ENCODE results near the gene VWA8. TPM values are rescaled to one million over a fixed set of nuclear protein-coding genes. Genes with fewer than 3 reads are reported as not detected.
A peak's percentile ranks its signal among the peaks of the same experiment; 100 is the strongest.
"Not testable (repeated sequence)": the region's sequence is repeated elsewhere in the genome, so short reads cannot be mapped to it uniquely, and the experiment has no call there.

The VWA8 gene
- polyA plus RNA-seq, 1 donor = 11.6 TPM

GRCh38 chr13:41970022-41970421 is 9.1 kb upstream of the VWA8 start:
- Histone ChIP-seq H3K4me1 (ENCODE audit: control insufficient read depth, insufficient read depth, low read length) (no peaks in the 10 kb centered on the region), H3K4me3 (ENCODE audit: low read length) (no peak overlapping the region), H3K36me3 (ENCODE audit: control insufficient read depth, insufficient read depth, low read length) (no peaks in the 10 kb centered on the region), H3K27me3 (ENCODE audit: control insufficient read depth, insufficient read depth, low read length) (no peaks in the 10 kb centered on the region), H3K27ac (ENCODE audit: low read length) (no peak overlapping the region), H3K9me3 (ENCODE audit: control insufficient read depth, low read depth, low read length) (no peaks in the 10 kb centered on the region)
- DNase-seq = no peak

GRCh38 chr13:41969072-41969471 is 8.2 kb upstream of the VWA8 start:
- H3K4me3 ChIP-seq (ENCODE audit: low read length) = no peak overlapping the region
- H3K27ac ChIP-seq (ENCODE audit: low read length) = no peak overlapping the region
- H3K4me1 ChIP-seq (ENCODE audit: control insufficient read depth, insufficient read depth, low read length) = no peaks in the 10 kb centered on the region
- no peaks in the 10 kb centered on the region for H3K27me3 ChIP-seq (ENCODE audit: control insufficient read depth, insufficient read depth, low read length)
- WGBS (ENCODE audit: insufficient coverage, low lambda C conversion rate) = 71% methylated on average over 1 of the region's 4 CpGs
- DNase-seq = no peak
- no peaks in the 10 kb centered on the region for H3K36me3 ChIP-seq (ENCODE audit: control insufficient read depth, insufficient read depth, low read length)
- H3K9me3 ChIP-seq (ENCODE audit: control insufficient read depth, low read depth, low read length) = no peaks in the 10 kb centered on the region

- no peak for DNase-seq
- WGBS (ENCODE audit: insufficient coverage, low lambda C conversion rate) = no CpG with 5 or more reads among the region's 1 CpG
Observed at GRCh38 chr13:41966671-41967070, 5.8 kb upstream of the VWA8 start.

GRCh38 chr13:41962994-41963393 is 2.1 kb upstream of the VWA8 start:
- H3K4me3 ChIP-seq (ENCODE audit: low read length) = no peak overlapping the region
- 100% methylated on average over 1 of the region's 1 CpG for WGBS (ENCODE audit: insufficient coverage, low lambda C conversion rate)
- no peaks in the 10 kb centered on the region for H3K27me3 ChIP-seq (ENCODE audit: control insufficient read depth, insufficient read depth, low read length)
- no peak for DNase-seq
- H3K36me3 ChIP-seq (ENCODE audit: control insufficient read depth, insufficient read depth, low read length) = no peaks in the 10 kb centered on the region
- H3K4me1 ChIP-seq (ENCODE audit: control insufficient read depth, insufficient read depth, low read length) = no peaks in the 10 kb centered on the region
- H3K9me3 ChIP-seq (ENCODE audit: control insufficient read depth, low read depth, low read length) = no peaks in the 10 kb centered on the region
- H3K27ac ChIP-seq (ENCODE audit: low read length) = no peak overlapping the region

More at GRCh38 chr13:41966671-41967070, 5.8 kb upstream of the VWA8 start:
- Histone ChIP-seq H3K36me3 (ENCODE audit: control insufficient read depth, insufficient read depth, low read length) (no peaks in the 10 kb centered on the region), H3K4me3 (ENCODE audit: low read length) (no peak overlapping the region), H3K9me3 (ENCODE audit: control insufficient read depth, low read depth, low read length) (no peaks in the 10 kb centered on the region), H3K27me3 (ENCODE audit: control insufficient read depth, insufficient read depth, low read length) (no peaks in the 10 kb centered on the region), H3K27ac (ENCODE audit: low read length) (no peak overlapping the region), H3K4me1 (ENCODE audit: control insufficient read depth, insufficient read depth, low read length) (no peaks in the 10 kb centered on the region)

GRCh38 chr13:41961466-41961760 is 504 bp upstream of the VWA8 start:
- WGBS (ENCODE audit: insufficient coverage, low lambda C conversion rate) = 80% methylated on average over 1 of the region's 6 CpGs
- no peaks in the 10 kb centered on the region for H3K9me3 ChIP-seq (ENCODE audit: control insufficient read depth, low read depth, low read length)

GRCh38 chr13:41960211-41960636 is 685 bp downstream of the VWA8 start:
- Histone ChIP-seq H3K4me3 (ENCODE audit: low read length) (peak overlapping the region; percentile 84), H3K9me3 (ENCODE audit: control insufficient read depth, low read depth, low read length) (no peaks in the 10 kb centered on the region), H3K36me3 (ENCODE audit: control insufficient read depth, insufficient read depth, low read length) (no peaks in the 10 kb centered on the region), H3K27me3 (ENCODE audit: control insufficient read depth, insufficient read depth, low read length) (no peaks in the 10 kb centered on the region), H3K4me1 (ENCODE audit: control insufficient read depth, insufficient read depth, low read length) (no peaks in the 10 kb centered on the region), H3K27ac (ENCODE audit: low read length) (peak overlapping the region; percentile 67)
- peak in 1 of 2 donors; percentile 63 for DNase-seq
- no CpG with 5 or more reads among the region's 9 CpGs for WGBS (ENCODE audit: insufficient coverage, low lambda C conversion rate)

More at GRCh38 chr13:41961466-41961760, 504 bp upstream of the VWA8 start:
- Histone ChIP-seq H3K36me3 (ENCODE audit: control insufficient read depth, insufficient read depth, low read length) (no peaks in the 10 kb centered on the region), H3K4me1 (ENCODE audit: control insufficient read depth, insufficient read depth, low read length) (no peaks in the 10 kb centered on the region), H3K4me3 (ENCODE audit: low read length) (peak overlapping the region; percentile 84), H3K27ac (ENCODE audit: low read length) (peak overlapping the region; percentile 63), H3K27me3 (ENCODE audit: control insufficient read depth, insufficient read depth, low read length) (no peaks in the 10 kb centered on the region)
- DNase-seq = peak in 1 of 2 donors; percentile 5

- H3K4me3 ChIP-seq (ENCODE audit: low read length) = no peak overlapping the region
- DNase-seq = no peak
- H3K27ac ChIP-seq (ENCODE audit: low read length) = no peak overlapping the region
- H3K36me3 ChIP-seq (ENCODE audit: control insufficient read depth, insufficient read depth, low read length) = no peaks in the 10 kb centered on the region
- H3K4me1 ChIP-seq (ENCODE audit: control insufficient read depth, insufficient read depth, low read length) = no peaks in the 10 kb centered on the region
- no peaks in the 10 kb centered on the region for H3K9me3 ChIP-seq (ENCODE audit: control insufficient read depth, low read depth, low read length)
- H3K27me3 ChIP-seq (ENCODE audit: control insufficient read depth, insufficient read depth, low read length) = no peaks in the 10 kb centered on the region
Observed at GRCh38 chr13:41956272-41956671, 4.6 kb downstream of the VWA8 start.

- no peaks in the 10 kb centered on the region for H3K27me3 ChIP-seq (ENCODE audit: control insufficient read depth, insufficient read depth, low read length)
- H3K27ac ChIP-seq (ENCODE audit: low read length) = no peak overlapping the region
- 100% methylated on average over 2 of the region's 5 CpGs for WGBS (ENCODE audit: insufficient coverage, low lambda C conversion rate)
- H3K4me3 ChIP-seq (ENCODE audit: low read length) = no peak overlapping the region
- no peak for DNase-seq
- H3K36me3 ChIP-seq (ENCODE audit: control insufficient read depth, insufficient read depth, low read length) = no peaks in the 10 kb centered on the region
- H3K4me1 ChIP-seq (ENCODE audit: control insufficient read depth, insufficient read depth, low read length) = no peaks in the 10 kb centered on the region
- no peaks in the 10 kb centered on the region for H3K9me3 ChIP-seq (ENCODE audit: control insufficient read depth, low read depth, low read length)
Observed at GRCh38 chr13:41955605-41956004, 5.3 kb downstream of the VWA8 start.

- WGBS (ENCODE audit: insufficient coverage, low lambda C conversion rate) = no CpG with 5 or more reads among the region's 1 CpG
- H3K4me1 ChIP-seq (ENCODE audit: control insufficient read depth, insufficient read depth, low read length) = no peaks in the 10 kb centered on the region
- no peak for DNase-seq
- H3K9me3 ChIP-seq (ENCODE audit: control insufficient read depth, low read depth, low read length) = no peaks in the 10 kb centered on the region
- no peak overlapping the region for H3K4me3 ChIP-seq (ENCODE audit: low read length)
- H3K27ac ChIP-seq (ENCODE audit: low read length) = no peak overlapping the region
- H3K36me3 ChIP-seq (ENCODE audit: control insufficient read depth, insufficient read depth, low read length) = no peaks in the 10 kb centered on the region
- no peaks in the 10 kb centered on the region for H3K27me3 ChIP-seq (ENCODE audit: control insufficient read depth, insufficient read depth, low read length)
Observed at GRCh38 chr13:41954226-41954625, 6.7 kb downstream of the VWA8 start.

- H3K4me1 ChIP-seq (ENCODE audit: control insufficient read depth, insufficient read depth, low read length) = no peaks in the 10 kb centered on the region
- DNase-seq = no peak
- no peak overlapping the region for H3K4me3 ChIP-seq (ENCODE audit: low read length)
- 86% methylated on average over 1 of the region's 3 CpGs for WGBS (ENCODE audit: insufficient coverage, low lambda C conversion rate)
- no peaks in the 10 kb centered on the region for H3K36me3 ChIP-seq (ENCODE audit: control insufficient read depth, insufficient read depth, low read length)
- peaks cover under 1% of the 10 kb centered on the region for H3K9me3 ChIP-seq (ENCODE audit: control insufficient read depth, low read depth, low read length)
- no peak overlapping the region for H3K27ac ChIP-seq (ENCODE audit: low read length)
- no peaks in the 10 kb centered on the region for H3K27me3 ChIP-seq (ENCODE audit: control insufficient read depth, insufficient read depth, low read length)
Observed at GRCh38 chr13:41952749-41953148, 8.2 kb downstream of the VWA8 start.

GRCh38 chr13:41949104-41949503 is 11.8 kb downstream of the VWA8 start:
- H3K27me3 ChIP-seq (ENCODE audit: control insufficient read depth, insufficient read depth, low read length) = not testable (repeated sequence)

More at GRCh38 chr13:41949104-41949503, 11.8 kb downstream of the VWA8 start:
- not testable (repeated sequence) for H3K4me3 ChIP-seq (ENCODE audit: low read length); H3K4me1 ChIP-seq (ENCODE audit: control insufficient read depth, insufficient read depth, low read length); H3K9me3 ChIP-seq (ENCODE audit: control insufficient read depth, low read depth, low read length); H3K27ac ChIP-seq (ENCODE audit: low read length); H3K36me3 ChIP-seq (ENCODE audit: control insufficient read depth, insufficient read depth, low read length); DNase-seq
- WGBS (ENCODE audit: insufficient coverage, low lambda C conversion rate) = no CpG with 5 or more reads among the region's 1 CpG
